HCT116 (cell line): ENCODE results near the gene CDH4. TPM values are rescaled to one million over a fixed set of nuclear protein-coding genes. Genes with fewer than 3 reads are reported as not detected.

Experiments used
- ATAC-seq: fragments of 200-7000 bp; cut with Tn5 transposase; 2 replicates; pipeline ENCODE4 v1.9.1; 2020; ENCODE audit warnings: mild to moderate bottlenecking, moderate library complexity
- BruUV-seq: library from RNA; stranded (reverse); fragments of 400-500 nt; replicated peaks from 2 replicates; lab custom pipeline; 2021; lab: Mats Ljungman, UMichigan
- CTCF ChIA-PET: fragments of 300-600 bp; sonication (Branson Sonifier 250); formaldehyde crosslinking; loops from one replicate; lab custom pipeline; 2021; ENCODE audit warnings: antibody characterized with exemption; lab: Charles Lee
- POLR2A ChIA-PET: fragments of 300-600, 350-600 bp; sonication (Branson Sonifier 250); formaldehyde crosslinking; loops from one replicate; lab custom pipeline; 2021; ENCODE audit warnings: antibody characterized with exemption; lab: Charles Lee
- RAD21 ChIA-PET, 2 experiments: fragments of 300-600 bp; sonication (Branson Sonifier 250); formaldehyde crosslinking; loops; one replicate each; lab custom pipeline; 2023; ENCODE audit warnings: low total read pairs in 2 of 2; ENCODE audit not compliant: uncharacterized antibody in 2 of 2, unreplicated experiment in 2 of 2, low non-redundant PET in 1 of 2; lab: Charles Lee
- DNase-seq: peaks from one replicate; pipeline ENCODE4 v3.0.0-alpha.2; 2010; ENCODE audit warnings: low read depth, low spot score
- H2AFZ ChIP-seq: fragments of 200-600 bp; shearing (Covaris generic), sonication (generic); 2 replicates; pipeline ENCODE4 v1.6.1; 2017; ENCODE audit warnings: low read depth, mixed run types, mixed read lengths, antibody characterized with exemption, low read length; ENCODE audit not compliant: poor library complexity, severe bottlenecking
- H3K27ac ChIP-seq: 2 replicates; pipeline ENCODE4 v1.5.1; 2012; ENCODE audit warnings: low read depth, low read length
- H3K27me3 ChIP-seq: fragments of 200-600 bp; sonication (generic); 2 replicates; pipeline ENCODE4 v1.6.1; 2016; ENCODE audit warnings: mixed run types, low read length, mixed read lengths; ENCODE audit not compliant: insufficient read depth
- H3K36me3 ChIP-seq, 2 experiments: fragments of 200-500 bp in 1 of 2; fragments of 200-600 bp in 1 of 2; sonication (Bioruptor generic) in 1 of 2; sonication (generic) in 1 of 2; 2 replicates each; pipeline versions ENCODE4 v1.5.1 to v1.6.1; 2014 to 2016; ENCODE audit warnings: low read length in 2 of 2, inconsistent platforms in 1 of 2, mixed read lengths in 1 of 2, mixed run types in 1 of 2; ENCODE audit not compliant: insufficient read depth in 2 of 2, control insufficient read depth in 1 of 2
- H3K4me1 ChIP-seq, 2 experiments: fragments of 200-600 bp in 1 of 2; sonication (generic) in 1 of 2; 2 replicates each; pipeline versions ENCODE4 v1.5.1 to v1.6.1; 2012 to 2017; ENCODE audit warnings: low read length in 2 of 2, inconsistent platforms in 1 of 2, mild to moderate bottlenecking in 1 of 2, mixed read lengths in 1 of 2, mixed run types in 1 of 2, moderate library complexity in 1 of 2; ENCODE audit not compliant: insufficient read depth in 2 of 2, control insufficient read depth in 1 of 2
- H3K4me2 ChIP-seq: fragments of 200-600 bp; sonication (generic); 2 replicates; pipeline ENCODE4 v1.6.1; 2017; ENCODE audit warnings: mixed run types, low read length, mixed read lengths
- H3K4me3 ChIP-seq, 2 experiments: fragments of 200-600 bp in 1 of 2; sonication (generic) in 1 of 2; replicated peaks in 1 of 2; 2 replicates each; pipeline ENCODE4 v1.5.1; 2011 to 2016; ENCODE audit warnings: low read length in 2 of 2, control low read depth in 1 of 2, low read depth in 1 of 2, mild to moderate bottlenecking in 1 of 2, mixed read lengths in 1 of 2, mixed run types in 1 of 2
- H3K79me2 ChIP-seq: fragments of 200-600 bp; sonication (generic); 2 replicates; pipeline ENCODE4 v1.6.1; 2017; ENCODE audit warnings: mild to moderate bottlenecking, mixed run types, low read length, moderate library complexity, mixed read lengths; ENCODE audit not compliant: insufficient read depth
- H3K9ac ChIP-seq: fragments of 200-600 bp; sonication (generic); 2 replicates; pipeline ENCODE4 v1.6.1; 2016; ENCODE audit warnings: low read length, mixed read lengths
- H3K9me2 ChIP-seq: fragments of 200-600 bp; sonication (generic), shearing (Covaris generic); 2 replicates; pipeline ENCODE4 v1.6.1; 2017; ENCODE audit warnings: mixed run types, mild to moderate bottlenecking, moderate library complexity; ENCODE audit not compliant: insufficient read depth
- H3K9me3 ChIP-seq, 2 experiments: fragments of 200-500 bp in 1 of 2; fragments of 200-600 bp in 1 of 2; sonication (Bioruptor generic) in 1 of 2; sonication (generic) in 1 of 2; 2 replicates each; pipeline ENCODE4 v1.6.1; 2014 to 2017; ENCODE audit warnings: low read length in 2 of 2, mixed read lengths in 2 of 2, inconsistent platforms in 1 of 2, low read depth in 1 of 2, mild to moderate bottlenecking in 1 of 2, mixed run types in 1 of 2, moderate library complexity in 1 of 2; ENCODE audit not compliant: control insufficient read depth in 1 of 2, insufficient read depth in 1 of 2
- H4K20me1 ChIP-seq: fragments of 200-600 bp; sonication (generic), shearing (Covaris generic); 2 replicates; pipeline ENCODE4 v1.6.1; 2017; ENCODE audit warnings: mixed run types, mild to moderate bottlenecking, moderate library complexity; ENCODE audit not compliant: insufficient read depth
- CBX3 ChIP-seq: IDR thresholded peaks from 2 replicates; pipeline ENCODE4 v1.6.1; 2012; ENCODE audit warnings: low read depth
- CTCF ChIP-seq, 3 experiments: fragments of 200-600 bp in 1 of 3; sonication (generic) in 1 of 3; IDR thresholded peaks in 2 of 3; conservative IDR thresholded peaks in 1 of 3; 2 replicates each; pipeline ENCODE4 v1.5.1; 2012 to 2017; ENCODE audit warnings: low read depth in 2 of 3, low read length in 2 of 3, antibody characterized with exemption in 1 of 3, borderline replicate concordance in 1 of 3, control low read depth in 1 of 3, mild to moderate bottlenecking in 1 of 3, mixed read lengths in 1 of 3, mixed run types in 1 of 3, moderate library complexity in 1 of 3; ENCODE audit not compliant: insufficient read depth in 1 of 3
- EZH2 ChIP-seq: fragments of 200-600 bp; sonication (generic); IDR thresholded peaks from 2 replicates; pipeline ENCODE4 v1.6.1; 2017; ENCODE audit warnings: antibody characterized with exemption, mixed run types
- EZH2phosphoT487 ChIP-seq: fragments of 200-600 bp; IDR thresholded peaks from 2 replicates; pipeline ENCODE4 v1.6.1; 2018; ENCODE audit warnings: antibody characterized with exemption, borderline replicate concordance
- FOSL1 ChIP-seq: IDR thresholded peaks from 2 replicates; pipeline ENCODE4 v1.6.1; 2012; ENCODE audit warnings: low read depth
- POLR2AphosphoS5 ChIP-seq: IDR thresholded peaks from 2 replicates; pipeline ENCODE4 v1.6.1; 2011; ENCODE audit warnings: mild to moderate bottlenecking, low read depth, low read length, moderate library complexity
- TCF7L2 ChIP-seq: IDR thresholded peaks from 2 replicates; pipeline ENCODE4 v1.7.0; 2011; ENCODE audit warnings: borderline replicate concordance, inconsistent platforms; ENCODE audit not compliant: insufficient read depth, insufficient read length; ENCODE audit errors: extremely low read depth
- YY1 ChIP-seq: IDR thresholded peaks from 2 replicates; pipeline ENCODE4 v1.6.1; 2011; ENCODE audit warnings: low read length, low read depth, moderate library complexity, mild to moderate bottlenecking; ENCODE audit not compliant: insufficient replicate concordance; ENCODE audit errors: extremely low read depth
- ZNF274 ChIP-seq: fragments of 200-500 bp; sonication (Bioruptor generic); IDR thresholded peaks from 2 replicates; pipeline ENCODE4 v1.6.1; 2014; ENCODE audit warnings: mild to moderate bottlenecking, low read depth, low read length, inconsistent platforms
- intact Hi-C: fragments of 100-400 bp; cut with micrococcal nuclease; formaldehyde crosslinking; loops from 2 replicates; pipeline ENCODE4 v1.10.0; 2022
- total RNA-seq: library from RNA; stranded (reverse); gene quantifications from one replicate; pipeline ENCODE4 v1.2.1, GENCODE V29; 2021; ENCODE audit not compliant: unreplicated experiment

The CDH4 gene
- total RNA-seq, 1 experiment from 2014 or later = not detected

- Histone ChIP-seq H3K4me3 (no peak overlapping the region), H3K79me2 (no peaks in the 10 kb centered on the region), H3K9me2 (no peaks in the 10 kb centered on the region), H3K9ac (no peak overlapping the region), H3K36me3 (no peaks in the 10 kb centered on the region), H3K27ac (no peak overlapping the region), H2AFZ (no peak overlapping the region), H3K9me3 (no peaks in the 10 kb centered on the region), H3K4me1 (no peaks in the 10 kb centered on the region), H4K20me1 (no peaks in the 10 kb centered on the region), H3K4me2 (no peak overlapping the region), H3K27me3 (peaks cover 55% of the 10 kb centered on the region)
- ChIA-PET RAD21 (no interaction called here), CTCF (no interaction called here), POLR2A (no interaction called here)
- no TSS peak for BruUV-seq
- DNase-seq = no peak
- no peak for TF ChIP-seq YY1
- no peak for TF ChIP-seq FOSL1
- TF ChIP-seq CBX3 = no peak
- TF ChIP-seq EZH2 = no peak
- TF ChIP-seq TCF7L2 = no peak
- no peak for TF ChIP-seq EZH2phosphoT487
- TF ChIP-seq POLR2AphosphoS5 = no peak
- no peak for TF ChIP-seq ZNF274
- no peak for TF ChIP-seq CTCF (IDR thresholded peaks at IDR 0.05 in 2 of 3, conservative IDR thresholded peaks at IDR 0.05 in 1 of 3; ENCODE audit: borderline replicate concordance in 1 of 3, insufficient read depth in 1 of 3, low read depth in 2 of 3, low read length in 2 of 3)
- no peak for ATAC-seq
- intact Hi-C loops = no loop called here
Measured at GRCh38 chr20:61764471-61765025, 512.5 kb downstream of the CDH4 start.
